B cell (primary cell): Measurements from ENCODE around the gene OTULIN.

ENCODE experiments used
- EZH2 ChIP-seq: IDR thresholded peaks from 2 replicates; pipeline ENCODE4 v1.6.1; 2012; ENCODE audit warnings: borderline replicate concordance, low read depth, mild to moderate bottlenecking, moderate library complexity, low read length; ENCODE audit not compliant: insufficient read depth, poor library complexity, severe bottlenecking
- TF ChIP-seq, protein P1 (sequence below): fragments of 200-600 bp; IDR thresholded peaks from one replicate; pipeline ENCODE4 v1.8.0; 2022; ENCODE audit warnings: antibody characterized with exemption, mild to moderate bottlenecking

DNA sequence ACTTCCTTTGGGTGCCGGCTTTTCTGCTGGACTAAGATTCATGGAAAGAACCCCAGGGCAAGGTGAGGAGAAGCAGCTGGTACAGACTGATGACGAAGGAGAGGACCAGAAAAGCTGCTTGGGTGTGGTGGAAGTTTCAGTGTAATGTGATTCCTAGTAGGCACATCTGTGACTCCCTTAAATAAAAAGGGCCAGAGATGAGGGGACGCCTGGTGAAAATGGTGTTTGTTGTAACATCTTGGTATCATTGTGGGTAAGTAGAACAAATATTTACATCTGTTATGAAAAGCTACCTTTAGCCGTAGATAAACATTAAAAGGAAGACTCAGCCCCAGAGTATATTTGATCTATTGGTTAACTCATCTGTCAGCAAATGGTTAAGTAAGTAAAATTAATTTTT is 49.2 kb upstream of the OTULIN start:
- TF ChIP-seq, protein P1, sequence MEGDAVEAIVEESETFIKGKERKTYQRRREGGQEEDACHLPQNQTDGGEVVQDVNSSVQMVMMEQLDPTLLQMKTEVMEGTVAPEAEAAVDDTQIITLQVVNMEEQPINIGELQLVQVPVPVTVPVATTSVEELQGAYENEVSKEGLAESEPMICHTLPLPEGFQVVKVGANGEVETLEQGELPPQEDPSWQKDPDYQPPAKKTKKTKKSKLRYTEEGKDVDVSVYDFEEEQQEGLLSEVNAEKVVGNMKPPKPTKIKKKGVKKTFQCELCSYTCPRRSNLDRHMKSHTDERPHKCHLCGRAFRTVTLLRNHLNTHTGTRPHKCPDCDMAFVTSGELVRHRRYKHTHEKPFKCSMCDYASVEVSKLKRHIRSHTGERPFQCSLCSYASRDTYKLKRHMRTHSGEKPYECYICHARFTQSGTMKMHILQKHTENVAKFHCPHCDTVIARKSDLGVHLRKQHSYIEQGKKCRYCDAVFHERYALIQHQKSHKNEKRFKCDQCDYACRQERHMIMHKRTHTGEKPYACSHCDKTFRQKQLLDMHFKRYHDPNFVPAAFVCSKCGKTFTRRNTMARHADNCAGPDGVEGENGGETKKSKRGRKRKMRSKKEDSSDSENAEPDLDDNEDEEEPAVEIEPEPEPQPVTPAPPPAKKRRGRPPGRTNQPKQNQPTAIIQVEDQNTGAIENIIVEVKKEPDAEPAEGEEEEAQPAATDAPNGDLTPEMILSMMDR = no peak
- TF ChIP-seq EZH2 = no peak
